ENCODE data around the gene REX1BD.

REX1BD gene

GRCh38 chr19:18574691-18575291, 13.8 kb upstream of the REX1BD start:
- Histone ChIP-seq H3K4me2 (no peak overlapping the region), H3K79me2 (ENCODE audit: insufficient read depth, low read depth) (peaks cover 38% of the 10 kb centered on the region), H3K4me3 (IDR thresholded peaks at IDR 0.05; ENCODE audit: insufficient read depth, low read depth, low read length) (no peak overlapping the region), H3K4me1 (ENCODE audit: low read depth, poor library complexity, severe bottlenecking) (peaks cover 72% of the 10 kb centered on the region), H3K27ac (no peak overlapping the region), H4K20me1 (ENCODE audit: insufficient read depth) (no peaks in the 10 kb centered on the region; the same call in 1 of the 2 replicates), H2AFZ (ENCODE audit: low read depth) (no peak overlapping the region), H3K27me3 (ENCODE audit: insufficient read depth, low read depth) (no peaks in the 10 kb centered on the region), H3K36me3 (ENCODE audit: insufficient read depth) (peaks cover 12% of the 10 kb centered on the region; the same call in 1 of the 2 replicates), H3K9ac (no peak overlapping the region)
- TF ChIP-seq CTCF (conservative IDR thresholded peaks at IDR 0.05; ENCODE audit: low read depth, low read length) = no peak

GRCh38 chr19:18576383-18576782, 12.2 kb upstream of the REX1BD start:
- peaks cover 38% of the 10 kb centered on the region for H3K79me2 ChIP-seq (ENCODE audit: insufficient read depth, low read depth)
- no peak overlapping the region for H2AFZ ChIP-seq (ENCODE audit: low read depth)
- no peak overlapping the region; the same call in 1 of the 2 replicates for H3K4me2 ChIP-seq
- H3K36me3 ChIP-seq (ENCODE audit: insufficient read depth) = peaks cover 12% of the 10 kb centered on the region; the same call in 1 of the 2 replicates
- no peak overlapping the region for H3K4me3 ChIP-seq (IDR thresholded peaks at IDR 0.05; ENCODE audit: insufficient read depth, low read depth, low read length)
- peaks cover 71% of the 10 kb centered on the region for H3K4me1 ChIP-seq (ENCODE audit: low read depth, poor library complexity, severe bottlenecking)
- no peak for TF ChIP-seq CTCF (conservative IDR thresholded peaks at IDR 0.05; ENCODE audit: low read depth, low read length)
- H4K20me1 ChIP-seq (ENCODE audit: insufficient read depth) = no peaks in the 10 kb centered on the region; the same call in 1 of the 2 replicates
- H3K27ac ChIP-seq = no peak overlapping the region
- no peak overlapping the region for H3K9ac ChIP-seq
- H3K27me3 ChIP-seq (ENCODE audit: insufficient read depth, low read depth) = no peaks in the 10 kb centered on the region

- peak overlapping the region; percentile 75 for H3K4me2 ChIP-seq
- peak overlapping the region; percentile 32; the same call in 1 of the 2 replicates for H3K9ac ChIP-seq
- H3K36me3 ChIP-seq (ENCODE audit: insufficient read depth) = peaks cover 12% of the 10 kb centered on the region; the same call in 1 of the 2 replicates
- H2AFZ ChIP-seq (ENCODE audit: low read depth) = no peak overlapping the region
- H3K79me2 ChIP-seq (ENCODE audit: insufficient read depth, low read depth) = peaks cover 31% of the 10 kb centered on the region
- H3K4me1 ChIP-seq (ENCODE audit: low read depth, poor library complexity, severe bottlenecking) = peaks cover 71% of the 10 kb centered on the region
- H3K4me3 ChIP-seq (IDR thresholded peaks at IDR 0.05; ENCODE audit: insufficient read depth, low read depth, low read length) = no peak overlapping the region
- no peaks in the 10 kb centered on the region for H3K27me3 ChIP-seq (ENCODE audit: insufficient read depth, low read depth)
- no peak for TF ChIP-seq CTCF (conservative IDR thresholded peaks at IDR 0.05; ENCODE audit: low read depth, low read length)
- no peaks in the 10 kb centered on the region; the same call in 1 of the 2 replicates for H4K20me1 ChIP-seq (ENCODE audit: insufficient read depth)
- H3K27ac ChIP-seq = peak overlapping the region; percentile 83
Measured at GRCh38 chr19:18577365-18577914, 11.2 kb upstream of the REX1BD start.

GRCh38 chr19:18580311-18580710, 8.3 kb upstream of the REX1BD start:
- Histone ChIP-seq H3K27ac (no peak overlapping the region), H3K36me3 (ENCODE audit: insufficient read depth) (peaks cover 10% of the 10 kb centered on the region; the same call in 1 of the 2 replicates), H3K4me3 (IDR thresholded peaks at IDR 0.05; ENCODE audit: insufficient read depth, low read depth, low read length) (no peak overlapping the region), H3K9ac (no peak overlapping the region), H3K27me3 (ENCODE audit: insufficient read depth, low read depth) (no peaks in the 10 kb centered on the region), H3K4me1 (ENCODE audit: low read depth, poor library complexity, severe bottlenecking) (peaks cover 48% of the 10 kb centered on the region), H4K20me1 (ENCODE audit: insufficient read depth) (no peaks in the 10 kb centered on the region), H3K79me2 (ENCODE audit: insufficient read depth, low read depth) (0 out of 2 replicates have a peak, but pooled peaks cover 2% of the 10 kb centered on the region), H3K4me2 (no peak overlapping the region), H2AFZ (ENCODE audit: low read depth) (no peak overlapping the region)
- TF ChIP-seq CTCF (conservative IDR thresholded peaks at IDR 0.05; ENCODE audit: low read depth, low read length) = no peak

All from KMS-11 (cell line).